CD14-positive monocyte (primary cell): ENCODE results near the gene WFDC8. TPM values are rescaled to one million over a fixed set of nuclear protein-coding genes. Genes with fewer than 3 reads are reported as not detected.

Experiments used
- DNase-seq, 3 donors: peaks; one replicate each; pipeline ENCODE4 v3.0.0-alpha.2; 2011 to 2022
- H2AFZ ChIP-seq: 2 replicates; pipeline ENCODE4 v1.6.0; 2012; ENCODE audit warnings: mild to moderate bottlenecking, low read depth, low read length, inconsistent platforms; ENCODE audit not compliant: insufficient read depth, poor library complexity, severe bottlenecking
- H3K27ac ChIP-seq, 2 donors: 1 replicate in 1 of 2; 2 replicates in 1 of 2; pipeline ENCODE4 v1.5.1; 2012 to 2013; ENCODE audit warnings: low read length in 2 of 2, control low read depth in 1 of 2, inconsistent platforms in 1 of 2, low read depth in 1 of 2, mild to moderate bottlenecking in 1 of 2
- H3K27me3 ChIP-seq, 2 donors: one replicate each; pipeline versions ENCODE4 v1.6.0 to v1.6.1; 2011 to 2013; ENCODE audit warnings: low read length in 2 of 2; ENCODE audit not compliant: control insufficient read depth in 2 of 2, insufficient read depth in 2 of 2
- H3K36me3 ChIP-seq, 2 donors: replicated peaks in 1 of 2; 1 replicate in 1 of 2; 2 replicates in 1 of 2; pipeline versions ENCODE4 v1.5.1 to v1.6.1; 2012 to 2013; ENCODE audit warnings: low read length in 2 of 2, control low read depth in 1 of 2, inconsistent platforms in 1 of 2, mild to moderate bottlenecking in 1 of 2; ENCODE audit not compliant: insufficient read depth in 2 of 2, control insufficient read depth in 1 of 2
- H3K4me1 ChIP-seq, 2 donors: 1 replicate in 1 of 2; 2 replicates in 1 of 2; pipeline versions ENCODE4 v1.5.1 to v1.6.1; 2012 to 2013; ENCODE audit warnings: low read length in 2 of 2, control low read depth in 1 of 2, inconsistent platforms in 1 of 2, mild to moderate bottlenecking in 1 of 2, moderate library complexity in 1 of 2; ENCODE audit not compliant: insufficient read depth in 2 of 2, control insufficient read depth in 1 of 2
- H3K4me2 ChIP-seq: replicated peaks from 2 replicates; pipeline ENCODE3; 2012; ENCODE audit warnings: low read length, moderate library complexity, mild to moderate bottlenecking; ENCODE audit not compliant: poor library complexity, severe bottlenecking; ENCODE audit errors: extremely low read depth
- H3K4me3 ChIP-seq, 3 experiments: fragments of 200-600 bp in 1 of 3; sonication (generic) in 1 of 3; replicated peaks in 1 of 3; 1 replicate in 2 of 3; 2 replicates in 1 of 3; pipeline ENCODE4 v1.5.1; 2011 to 2013; ENCODE audit warnings: low read length in 3 of 3, mild to moderate bottlenecking in 3 of 3, control low read depth in 2 of 3, low read depth in 2 of 3, inconsistent platforms in 1 of 3, moderate library complexity in 1 of 3
- H3K79me2 ChIP-seq: 2 replicates; pipeline ENCODE4 v1.6.0; 2012; ENCODE audit warnings: mild to moderate bottlenecking, control low read depth, inconsistent platforms, low read length, moderate library complexity; ENCODE audit not compliant: insufficient read depth
- H3K9ac ChIP-seq: 2 replicates; pipeline ENCODE4 v1.6.0; 2017; ENCODE audit warnings: low read length, mild to moderate bottlenecking; ENCODE audit not compliant: insufficient read depth, poor library complexity, severe bottlenecking
- H3K9me3 ChIP-seq, 2 donors: replicated peaks in 1 of 2; 1 replicate in 1 of 2; 2 replicates in 1 of 2; pipeline versions ENCODE4 v1.5.1 to v1.6.1; 2012 to 2013; ENCODE audit warnings: low read length in 2 of 2, control low read depth in 1 of 2; ENCODE audit not compliant: control insufficient read depth in 1 of 2, insufficient read depth in 1 of 2
- H4K20me1 ChIP-seq: 2 replicates; pipeline ENCODE4 v1.6.0; 2012; ENCODE audit warnings: mild to moderate bottlenecking, low read length, control low read depth, moderate library complexity; ENCODE audit not compliant: insufficient read depth
- H3K27ac Mint-ChIP-seq, 7 donors: one replicate each; pipeline ENCODE4 v1.8.0; 2020; ENCODE audit warnings: mild to moderate bottlenecking in 7 of 7, mixed read lengths in 7 of 7, moderate library complexity in 6 of 7, inconsistent platforms in 2 of 7
- H3K27me3 Mint-ChIP-seq, 3 donors: one replicate each; pipeline ENCODE4 v1.8.0; 2021 to 2022; ENCODE audit warnings: low read depth in 3 of 3, mild to moderate bottlenecking in 3 of 3, mixed read lengths in 3 of 3, moderate library complexity in 3 of 3, inconsistent platforms in 1 of 3
- H3K36me3 Mint-ChIP-seq, 2 donors: one replicate each; pipeline ENCODE4 v1.8.0; 2020; ENCODE audit warnings: mixed read lengths in 2 of 2, inconsistent platforms in 1 of 2, mild to moderate bottlenecking in 1 of 2
- H3K4me1 Mint-ChIP-seq: one replicate; pipeline ENCODE4 v1.8.0; 2020; ENCODE audit warnings: mild to moderate bottlenecking, mixed read lengths
- H3K4me3 Mint-ChIP-seq, 2 donors: one replicate each; pipeline ENCODE4 v1.8.0; 2020; ENCODE audit warnings: mild to moderate bottlenecking in 2 of 2, mixed read lengths in 2 of 2, moderate library complexity in 1 of 2
- H3K9me3 Mint-ChIP-seq, 7 donors: one replicate each; pipeline ENCODE4 v1.8.0; 2020 to 2022; ENCODE audit warnings: mixed read lengths in 7 of 7, mild to moderate bottlenecking in 6 of 7, moderate library complexity in 6 of 7, inconsistent platforms in 2 of 7
- WGBS: methylation state at CpG from one replicate; pipeline ENCODE4 v1.1.5; 2013; ENCODE audit warnings: missing lambda C conversion rate; ENCODE audit not compliant: insufficient coverage; 5-methylcytosine and 5-hydroxymethylcytosine counted together
- intact Hi-C, 2 donors: fragments of 100-400 bp; cut with micrococcal nuclease; formaldehyde crosslinking; loops; one replicate each; pipeline versions ENCODE4 v1.15.0 to v1.15.1; 2023
- polyA plus RNA-seq, 3 donors: library from polyadenylated mRNA; depleted of rRNA in 1 of 3; unstranded in 2 of 3; stranded (reverse) in 1 of 3; fragments of 300-500 nt in 2 of 3; fragments of >200 nt in 1 of 3; fragmentation: Illumina TruSeq in 2 of 3; gene quantifications; 1 replicate in 2 of 3; 2 replicates in 1 of 3; pipeline ENCODE4 v1.2.3, GENCODE V29; 2012 to 2021
- TF ChIP-seq, protein P1 (sequence below): fragments of 200-600 bp; IDR thresholded peaks from one replicate; pipeline ENCODE4 v1.8.0; 2022; ENCODE audit warnings: antibody characterized with exemption, mild to moderate bottlenecking

Gene WFDC8
- polyA plus RNA-seq, 3 donors = not detected

DNA sequence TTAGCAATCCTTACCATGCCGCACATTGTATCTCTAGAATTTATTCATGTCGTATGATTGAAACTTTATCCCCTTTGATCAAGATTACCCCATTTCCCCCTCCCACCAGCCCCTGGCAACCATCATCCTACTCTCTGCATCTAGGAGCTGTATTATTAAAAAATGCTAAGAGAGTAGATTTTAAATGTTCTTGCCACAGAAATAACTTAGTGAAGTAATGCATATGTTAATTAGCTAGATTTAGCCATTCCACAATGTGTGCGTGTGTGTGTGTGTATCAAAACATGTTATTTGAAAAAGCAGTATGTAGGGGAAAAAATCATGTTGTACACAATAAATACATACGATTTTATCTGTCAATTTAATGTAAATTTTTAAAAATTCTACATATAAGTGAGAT, 51.8 kb downstream of the WFDC8 start:
- H4K20me1 ChIP-seq = no peaks in the 10 kb centered on the region
- Mint-ChIP-seq H3K4me3 (no peak overlapping the region), H3K27me3 (peaks cover 5 to 28% (median 15%) of the 10 kb centered on the region in 3 donors), H3K9me3 (peaks cover 0 to 4% (median 0%) of the 10 kb centered on the region in 7 donors), H3K27ac (no peak overlapping the region), H3K36me3 (no peaks in the 10 kb centered on the region), H3K4me1 (peaks cover 1% of the 10 kb centered on the region)
- H3K9ac ChIP-seq = no peak overlapping the region
- no peak overlapping the region for H3K4me3 ChIP-seq
- H3K4me1 ChIP-seq = no peaks in the 10 kb centered on the region
- no peaks in the 10 kb centered on the region for H3K36me3 ChIP-seq
- H3K27ac ChIP-seq = no peak overlapping the region
- peaks cover 8 to 11% of the 10 kb centered on the region in 2 donors for H3K27me3 ChIP-seq
- TF ChIP-seq, protein P1, sequence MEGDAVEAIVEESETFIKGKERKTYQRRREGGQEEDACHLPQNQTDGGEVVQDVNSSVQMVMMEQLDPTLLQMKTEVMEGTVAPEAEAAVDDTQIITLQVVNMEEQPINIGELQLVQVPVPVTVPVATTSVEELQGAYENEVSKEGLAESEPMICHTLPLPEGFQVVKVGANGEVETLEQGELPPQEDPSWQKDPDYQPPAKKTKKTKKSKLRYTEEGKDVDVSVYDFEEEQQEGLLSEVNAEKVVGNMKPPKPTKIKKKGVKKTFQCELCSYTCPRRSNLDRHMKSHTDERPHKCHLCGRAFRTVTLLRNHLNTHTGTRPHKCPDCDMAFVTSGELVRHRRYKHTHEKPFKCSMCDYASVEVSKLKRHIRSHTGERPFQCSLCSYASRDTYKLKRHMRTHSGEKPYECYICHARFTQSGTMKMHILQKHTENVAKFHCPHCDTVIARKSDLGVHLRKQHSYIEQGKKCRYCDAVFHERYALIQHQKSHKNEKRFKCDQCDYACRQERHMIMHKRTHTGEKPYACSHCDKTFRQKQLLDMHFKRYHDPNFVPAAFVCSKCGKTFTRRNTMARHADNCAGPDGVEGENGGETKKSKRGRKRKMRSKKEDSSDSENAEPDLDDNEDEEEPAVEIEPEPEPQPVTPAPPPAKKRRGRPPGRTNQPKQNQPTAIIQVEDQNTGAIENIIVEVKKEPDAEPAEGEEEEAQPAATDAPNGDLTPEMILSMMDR = no peak
- no CpG with 5 or more reads among the region's 4 CpGs for WGBS
- intact Hi-C loops = no loop called here
- no peak overlapping the region for H2AFZ ChIP-seq
- no peak overlapping the region for H3K4me2 ChIP-seq
- H3K79me2 ChIP-seq = no peaks in the 10 kb centered on the region
- no peaks in the 10 kb centered on the region for H3K9me3 ChIP-seq
- no peak for DNase-seq

DNA sequence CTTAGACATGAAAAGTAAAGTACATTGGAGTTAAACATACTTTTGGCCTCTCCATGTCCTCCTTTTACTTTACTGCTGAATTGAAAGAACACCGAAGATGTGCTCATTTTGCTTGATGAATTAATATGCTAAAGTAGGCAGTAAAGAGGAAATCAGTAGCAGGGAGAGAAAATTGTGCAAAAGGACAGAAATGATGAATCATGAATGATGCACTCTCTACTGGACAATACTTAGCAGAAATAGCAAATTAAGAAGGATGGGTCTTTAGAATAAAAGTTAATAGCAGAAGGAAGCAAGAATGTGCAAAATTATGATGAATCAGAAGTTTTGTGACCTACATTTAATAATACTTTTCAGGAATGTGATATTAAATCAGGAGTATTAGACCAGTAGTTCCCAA, 55.3 kb downstream of the WFDC8 start:
- intact Hi-C loops = no loop called here
- Histone ChIP-seq H3K27me3 (peaks cover 8 to 15% of the 10 kb centered on the region in 2 donors), H3K9me3 (no peaks in the 10 kb centered on the region), H3K9ac (no peak overlapping the region), H3K4me2 (no peak overlapping the region), H3K79me2 (no peaks in the 10 kb centered on the region), H3K27ac (no peak overlapping the region), H3K36me3 (no peaks in the 10 kb centered on the region), H3K4me1 (no peaks in the 10 kb centered on the region), H2AFZ (no peak overlapping the region), H4K20me1 (no peaks in the 10 kb centered on the region), H3K4me3 (no peak overlapping the region)
- H3K4me1 Mint-ChIP-seq = peaks cover 1% of the 10 kb centered on the region
- DNase-seq = peak in 1 of 3 donors; percentile 14
- TF ChIP-seq, protein P1 = no peak
- peaks cover 0 to 3% (median 0%) of the 10 kb centered on the region in 7 donors for H3K9me3 Mint-ChIP-seq
- H3K36me3 Mint-ChIP-seq = no peaks in the 10 kb centered on the region
- H3K27me3 Mint-ChIP-seq = peaks cover 7 to 29% (median 13%) of the 10 kb centered on the region in 3 donors
- H3K27ac Mint-ChIP-seq = no peak overlapping the region
- WGBS = no CpG with 5 or more reads among the region's 1 CpG
- no peak overlapping the region for H3K4me3 Mint-ChIP-seq
